DND-41 (cell line): ENCODE data around the gene CHRDL2.
"Not testable (repeated sequence)": the region's sequence is repeated elsewhere in the genome, so short reads cannot be mapped to it uniquely, and the experiment has no call there.

ENCODE experiments used
- ATAC-seq: fragments of 200-7000 bp; cut with Tn5 transposase; 3 replicates; pipeline ENCODE4 v1.9.1; 2021; ENCODE audit warnings: low read depth; ENCODE audit not compliant: insufficient read depth
- DNase-seq: peaks from one replicate; pipeline ENCODE4 v3.0.0-alpha.2; 2020
- H2AFZ ChIP-seq: 2 replicates; pipeline ENCODE4 v1.6.0; 2012; ENCODE audit warnings: low read depth, low read length
- H3K27ac ChIP-seq: 2 replicates; pipeline ENCODE4 v1.5.1; 2012; ENCODE audit warnings: low read length, inconsistent platforms
- H3K27me3 ChIP-seq: fragments of 200-600 bp; sonication (generic); 2 replicates; pipeline ENCODE4 v1.6.0; 2012; ENCODE audit warnings: low read length, mild to moderate bottlenecking, inconsistent platforms; ENCODE audit not compliant: insufficient read depth, poor library complexity
- H3K36me3 ChIP-seq: 2 replicates; pipeline ENCODE4 v1.5.1; 2012; ENCODE audit warnings: low read length, inconsistent platforms; ENCODE audit not compliant: insufficient read depth
- H3K4me1 ChIP-seq: 2 replicates; pipeline ENCODE4 v1.5.1; 2012; ENCODE audit warnings: mild to moderate bottlenecking, low read length; ENCODE audit not compliant: insufficient read depth
- H3K4me2 ChIP-seq: 2 replicates; pipeline ENCODE4 v1.6.0; 2012; ENCODE audit warnings: mild to moderate bottlenecking, moderate library complexity, low read length, inconsistent platforms; ENCODE audit not compliant: insufficient read depth
- H3K4me3 ChIP-seq, 2 experiments: fragments of 200-600 bp in 1 of 2; shearing (Covaris generic) in 1 of 2; 2 replicates each; pipeline ENCODE4 v1.5.1; 2012 to 2016; ENCODE audit warnings: inconsistent platforms in 2 of 2, low read length in 2 of 2, mild to moderate bottlenecking in 2 of 2, low read depth in 1 of 2, moderate library complexity in 1 of 2
- H3K79me2 ChIP-seq: 2 replicates; pipeline ENCODE4 v1.6.0; 2012; ENCODE audit warnings: low read length, inconsistent platforms; ENCODE audit not compliant: insufficient read depth
- H3K9ac ChIP-seq: 2 replicates; pipeline ENCODE4 v1.6.0; 2012; ENCODE audit warnings: low read depth, mild to moderate bottlenecking, inconsistent platforms, low read length, moderate library complexity
- H3K9me3 ChIP-seq: 2 replicates; pipeline ENCODE4 v1.5.1; 2012; ENCODE audit warnings: low read length, moderate library complexity, mild to moderate bottlenecking, inconsistent platforms; ENCODE audit not compliant: insufficient read depth, severe bottlenecking
- H4K20me1 ChIP-seq: 2 replicates; pipeline ENCODE4 v1.6.0; 2012; ENCODE audit warnings: low read length; ENCODE audit not compliant: insufficient read depth
- EZH2 ChIP-seq: IDR thresholded peaks from 3 replicates; pipeline ENCODE4 v1.6.1; 2012; ENCODE audit warnings: borderline replicate concordance, low read depth, mild to moderate bottlenecking, moderate library complexity, low read length, inconsistent platforms; ENCODE audit not compliant: severe bottlenecking
- TF ChIP-seq, protein P1 (sequence below): IDR thresholded peaks from 2 replicates; pipeline ENCODE4 v1.5.1; 2012; ENCODE audit warnings: borderline replicate concordance, low read length, moderate library complexity, mild to moderate bottlenecking; ENCODE audit not compliant: poor library complexity, severe bottlenecking; ENCODE audit errors: extremely low read depth

The CHRDL2 gene

DNA sequence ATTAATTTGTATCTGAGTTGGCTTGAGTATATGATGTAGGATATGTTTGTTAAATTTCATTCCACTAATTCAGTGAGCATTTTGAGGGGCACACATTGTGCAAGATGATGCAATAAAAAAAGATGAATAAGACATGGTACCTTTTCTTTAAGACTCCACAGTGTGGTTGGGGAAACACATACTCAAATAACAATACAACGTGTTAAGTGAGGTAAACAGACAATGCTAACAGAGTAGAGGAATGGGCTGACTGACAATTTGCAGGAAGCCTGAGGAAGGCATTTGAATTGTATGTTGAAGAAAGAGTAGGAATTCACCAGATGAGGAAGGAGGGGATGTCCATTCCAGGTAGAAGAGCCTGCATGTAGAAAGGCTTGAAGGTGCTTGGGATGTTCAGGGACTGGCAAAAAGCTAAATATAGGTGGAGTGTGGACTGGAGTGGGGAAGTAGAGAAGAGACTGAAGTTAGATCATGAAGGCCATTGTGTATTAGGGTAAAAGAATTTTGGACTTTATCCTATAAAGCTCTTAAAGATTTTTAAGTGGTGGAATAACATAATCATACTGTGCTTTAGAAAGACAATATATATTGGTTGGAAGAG lies 24.3 kb upstream of the CHRDL2 start:
- Histone ChIP-seq H3K36me3 (peaks cover 6% of the 10 kb centered on the region; the same call in 1 of the 2 replicates), H3K4me2 (no peak overlapping the region), H3K4me1 (peaks cover 9% of the 10 kb centered on the region), H4K20me1 (peaks cover 17% of the 10 kb centered on the region; the same call in 1 of the 2 replicates), H2AFZ (no peak overlapping the region), H3K9ac (no peak overlapping the region), H3K79me2 (peaks cover 63% of the 10 kb centered on the region), H3K27me3 (no peaks in the 10 kb centered on the region), H3K27ac (no peak overlapping the region), H3K9me3 (peaks cover 5% of the 10 kb centered on the region), H3K4me3 (no peak overlapping the region)
- no peak for DNase-seq
- no peak for ATAC-seq
- no peak for TF ChIP-seq EZH2
- TF ChIP-seq, protein P1, sequence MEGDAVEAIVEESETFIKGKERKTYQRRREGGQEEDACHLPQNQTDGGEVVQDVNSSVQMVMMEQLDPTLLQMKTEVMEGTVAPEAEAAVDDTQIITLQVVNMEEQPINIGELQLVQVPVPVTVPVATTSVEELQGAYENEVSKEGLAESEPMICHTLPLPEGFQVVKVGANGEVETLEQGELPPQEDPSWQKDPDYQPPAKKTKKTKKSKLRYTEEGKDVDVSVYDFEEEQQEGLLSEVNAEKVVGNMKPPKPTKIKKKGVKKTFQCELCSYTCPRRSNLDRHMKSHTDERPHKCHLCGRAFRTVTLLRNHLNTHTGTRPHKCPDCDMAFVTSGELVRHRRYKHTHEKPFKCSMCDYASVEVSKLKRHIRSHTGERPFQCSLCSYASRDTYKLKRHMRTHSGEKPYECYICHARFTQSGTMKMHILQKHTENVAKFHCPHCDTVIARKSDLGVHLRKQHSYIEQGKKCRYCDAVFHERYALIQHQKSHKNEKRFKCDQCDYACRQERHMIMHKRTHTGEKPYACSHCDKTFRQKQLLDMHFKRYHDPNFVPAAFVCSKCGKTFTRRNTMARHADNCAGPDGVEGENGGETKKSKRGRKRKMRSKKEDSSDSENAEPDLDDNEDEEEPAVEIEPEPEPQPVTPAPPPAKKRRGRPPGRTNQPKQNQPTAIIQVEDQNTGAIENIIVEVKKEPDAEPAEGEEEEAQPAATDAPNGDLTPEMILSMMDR = no peak

DNA sequence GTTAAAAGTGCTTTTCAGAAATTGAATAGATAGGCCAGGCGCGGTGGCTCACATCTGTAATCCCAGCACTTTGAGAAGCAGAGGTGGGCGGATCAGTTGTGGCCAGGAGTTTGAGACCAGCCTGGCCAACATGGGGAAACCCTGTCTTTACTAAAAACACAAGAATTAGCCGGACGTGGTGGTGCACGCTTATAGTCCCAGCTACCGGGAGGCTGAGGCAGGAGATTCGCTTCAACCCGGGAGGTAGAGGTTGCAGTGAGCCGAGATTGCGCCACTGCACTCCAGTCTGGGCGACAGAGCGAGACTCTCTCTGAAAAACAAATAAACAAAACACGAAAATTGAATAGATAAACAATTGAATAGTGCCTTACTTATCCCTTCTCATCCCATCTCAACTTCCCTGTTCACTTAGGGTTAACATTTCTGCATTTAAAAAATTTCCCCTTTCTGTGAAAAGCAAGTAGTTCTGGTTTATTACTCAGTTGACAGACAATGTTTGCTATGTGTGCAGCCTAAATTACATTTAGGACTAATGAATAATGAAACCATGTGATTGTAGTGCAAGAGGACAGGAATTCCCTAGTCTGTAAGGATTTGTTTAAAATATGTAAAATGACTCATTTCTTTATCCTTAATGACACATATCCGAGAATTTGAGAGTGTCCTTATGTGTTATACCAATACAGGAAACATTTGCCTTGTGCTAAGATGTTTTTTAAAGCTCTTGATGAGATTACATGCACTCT lies 23.5 kb upstream of the CHRDL2 start:
- peaks cover 5% of the 10 kb centered on the region for H3K9me3 ChIP-seq
- no peak overlapping the region for H3K4me3 ChIP-seq
- peaks cover 17% of the 10 kb centered on the region for H3K4me1 ChIP-seq
- no peak for ATAC-seq
- H4K20me1 ChIP-seq = peaks cover 17% of the 10 kb centered on the region; the same call in 1 of the 2 replicates
- no peak overlapping the region for H3K9ac ChIP-seq
- peaks cover 6% of the 10 kb centered on the region; the same call in 1 of the 2 replicates for H3K36me3 ChIP-seq
- no peak overlapping the region for H2AFZ ChIP-seq
- H3K27ac ChIP-seq = no peak overlapping the region
- no peaks in the 10 kb centered on the region for H3K27me3 ChIP-seq
- peak overlapping the region; percentile 5; the same call in 1 of the 2 replicates for H3K4me2 ChIP-seq
- TF ChIP-seq, protein P1 = no peak
- TF ChIP-seq EZH2 = no peak
- H3K79me2 ChIP-seq = peaks cover 71% of the 10 kb centered on the region
- no peak for DNase-seq

DNA sequence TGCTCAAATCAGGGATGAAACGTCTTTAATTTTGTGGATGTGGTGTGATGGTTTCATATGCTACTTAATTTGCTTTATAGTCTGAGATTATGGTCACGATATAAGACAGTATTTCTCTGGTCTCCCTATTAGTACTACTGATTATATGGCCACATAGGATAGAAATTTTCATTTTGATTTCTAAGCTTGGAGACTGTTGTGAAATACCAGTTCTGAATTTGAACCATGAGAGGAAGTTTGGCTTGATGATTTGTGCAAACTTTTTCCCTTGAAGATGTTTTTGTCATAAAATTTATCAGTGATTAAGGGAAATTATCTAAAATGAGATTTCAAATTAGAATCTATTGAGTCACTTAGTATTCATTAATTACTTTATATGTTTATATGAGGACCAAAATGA lies 20.1 kb upstream of the CHRDL2 start:
- Histone ChIP-seq H3K4me3 (no peak overlapping the region), H3K36me3 (peaks cover 2% of the 10 kb centered on the region), H3K9ac (no peak overlapping the region), H3K27me3 (no peaks in the 10 kb centered on the region), H3K4me2 (peak overlapping the region; percentile 38; the same call in 1 of the 2 replicates), H3K4me1 (peaks cover 34% of the 10 kb centered on the region), H3K79me2 (peaks cover 81% of the 10 kb centered on the region), H2AFZ (no peak overlapping the region), H4K20me1 (peaks cover 15% of the 10 kb centered on the region; the same call in 1 of the 2 replicates), H3K9me3 (peaks cover 1% of the 10 kb centered on the region), H3K27ac (no peak overlapping the region)
- no peak for ATAC-seq
- no peak for DNase-seq
- no peak for TF ChIP-seq EZH2
- TF ChIP-seq, protein P1 = no peak

DNA sequence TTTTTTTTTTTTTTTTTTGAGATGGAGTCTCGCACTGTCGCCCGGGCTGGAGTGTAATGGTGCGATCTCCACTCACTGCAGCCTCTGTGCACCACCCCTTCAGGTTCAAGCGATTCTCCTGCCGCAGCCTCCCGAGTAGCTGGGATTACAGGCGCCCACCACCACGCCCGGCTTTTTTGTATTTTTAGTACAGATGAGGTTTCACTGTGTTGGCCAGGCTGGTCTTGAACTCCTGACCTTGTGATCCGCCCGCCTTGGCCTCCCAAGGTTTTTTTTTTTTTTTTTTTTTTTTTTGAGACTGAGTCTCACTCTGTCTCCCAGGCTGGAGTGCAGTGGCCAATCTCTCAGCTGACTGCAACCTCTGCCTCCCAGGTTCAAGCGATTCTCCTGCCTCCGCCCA lies 19.4 kb upstream of the CHRDL2 start:
- H3K9me3 ChIP-seq, ATAC-seq, H3K27me3 ChIP-seq, DNase-seq, H2AFZ ChIP-seq, H3K36me3 ChIP-seq, H4K20me1 ChIP-seq, H3K27ac ChIP-seq: not testable (repeated sequence)
- peaks cover 34% of the 10 kb centered on the region for H3K4me1 ChIP-seq
- H3K9ac ChIP-seq = peak overlapping the region; percentile 94; the same call in 1 of the 2 replicates
- H3K4me3 ChIP-seq = peak overlapping the region in 1 of 2 experiments; percentile 74; a peak in 1 of 4 replicates
- H3K79me2 ChIP-seq = peaks cover 74% of the 10 kb centered on the region
- H3K4me2 ChIP-seq = peak overlapping the region; percentile 78
